RPMI8226 (cell line): ENCODE measurements around the gene DPP3.
"Not testable (repeated sequence)": the region's sequence is repeated elsewhere in the genome, so short reads cannot be mapped to it uniquely, and the experiment has no call there.

Experiments
- DNase-seq: peaks from one replicate; pipeline ENCODE4 v3.0.0-alpha.2; 2015

The DPP3 gene

GRCh38 chr11:66480117-66480938, at the start of gene DPP3:
Gene DPP3 (plus strand): TSS chr11:66480434. CDS start chr11:66482201, 1,767 bp downstream.
- DNase-seq, result peak; percentile 100

- DNase-seq, result not testable (repeated sequence)
Observed at GRCh38 chr11:66431287-66431686, 48.9 kb upstream of the DPP3 start.

- DNase-seq, result not testable (repeated sequence)
Observed at GRCh38 chr11:66431871-66432329, 48.3 kb upstream of the DPP3 start.

GRCh38 chr11:66432597-66432996, 47.6 kb upstream of the DPP3 start:
- DNase-seq, result no peak

- no peak for DNase-seq
Observed at GRCh38 chr11:66437979-66438503, 42.2 kb upstream of the DPP3 start.

GRCh38 chr11:66438504-66439466, 41.4 kb upstream of the DPP3 start, which contains the start of gene MRPL11:
Gene MRPL11 (minus strand): TSS chr11:66438848. CDS start chr11:66438754, 94 bp downstream.
- DNase-seq, result peak; percentile 97

- DNase-seq, result not testable (repeated sequence)
Observed at GRCh38 chr11:66440101-66440939, 39.9 kb upstream of the DPP3 start.

GRCh38 chr11:66440940-66441282, 39.3 kb upstream of the DPP3 start:
- not testable (repeated sequence) for DNase-seq

- DNase-seq, result no peak
Observed at GRCh38 chr11:66443602-66444001, 36.6 kb upstream of the DPP3 start.

GRCh38 chr11:66447012-66447411, 33.2 kb upstream of the DPP3 start:
- no peak for DNase-seq

GRCh38 chr11:66448523-66448922, 31.7 kb upstream of the DPP3 start:
- no peak for DNase-seq

- DNase-seq, result no peak
Observed at GRCh38 chr11:66450560-66450959, 29.7 kb upstream of the DPP3 start.

- DNase-seq, result no peak
Observed at GRCh38 chr11:66451663-66452062, 28.6 kb upstream of the DPP3 start.

GRCh38 chr11:66454247-66454646, 26.0 kb upstream of the DPP3 start:
- DNase-seq, result peak; percentile 37

GRCh38 chr11:66454828-66455227, 25.4 kb upstream of the DPP3 start:
- no peak for DNase-seq

- DNase-seq, result no peak
Observed at GRCh38 chr11:66457826-66458225, 22.4 kb upstream of the DPP3 start.

- DNase-seq, result peak; percentile 50
Observed at GRCh38 chr11:66459138-66459778, 21.0 kb upstream of the DPP3 start.

GRCh38 chr11:66462010-66462409, 18.2 kb upstream of the DPP3 start:
- DNase-seq, result no peak

GRCh38 chr11:66462911-66463310, 17.3 kb upstream of the DPP3 start:
- no peak for DNase-seq

- not testable (repeated sequence) for DNase-seq
Observed at GRCh38 chr11:66464116-66464515, 16.1 kb upstream of the DPP3 start.

GRCh38 chr11:66464916-66465315, 15.3 kb upstream of the DPP3 start:
- DNase-seq, result no peak
